ENCODE results near the gene IGSF21. TPM values are rescaled to one million over a fixed set of nuclear protein-coding genes. Genes with fewer than 3 reads are reported as not detected.

Gene IGSF21
- total RNA-seq, 4 donors from 2014 or later, result 0.11 to 2.6 (median 0.69) TPM

DNA sequence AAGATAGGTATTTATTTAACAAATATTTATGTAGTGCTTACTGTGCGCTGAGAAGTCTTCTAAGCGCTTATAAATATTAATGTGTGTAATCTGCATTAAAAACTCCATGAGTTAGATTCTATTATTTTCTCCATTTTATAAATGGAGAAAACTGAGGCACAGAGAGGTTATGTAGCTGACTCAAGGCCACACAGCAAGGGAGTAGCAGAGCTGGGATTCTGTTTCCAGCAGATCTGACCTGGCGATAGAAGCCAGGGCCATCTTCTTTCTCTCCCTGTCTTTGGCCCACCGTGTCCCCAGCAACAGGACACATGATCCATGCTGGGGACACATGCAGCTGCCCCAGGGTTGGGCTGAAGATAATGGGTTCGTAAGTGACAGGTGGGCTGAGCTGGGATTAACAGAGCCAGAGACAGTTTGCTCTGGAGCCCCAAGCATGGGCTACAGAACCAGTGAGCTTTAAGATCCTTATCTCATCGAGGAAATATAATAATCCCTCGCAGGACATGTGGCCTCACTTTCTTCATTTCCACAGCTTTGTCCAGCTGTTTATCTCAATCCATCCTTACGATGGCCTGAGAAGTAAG lies 30.3 kb downstream of the IGSF21 start:
- no peaks in the 10 kb centered on the region for H3K36me3 ChIP-seq
- intact Hi-C loops (cut with DNase I), result no loop called here
- no peak overlapping the region for H3K4me3 ChIP-seq (replicated peaks in 1 of 3)
- TF ChIP-seq, protein P1, sequence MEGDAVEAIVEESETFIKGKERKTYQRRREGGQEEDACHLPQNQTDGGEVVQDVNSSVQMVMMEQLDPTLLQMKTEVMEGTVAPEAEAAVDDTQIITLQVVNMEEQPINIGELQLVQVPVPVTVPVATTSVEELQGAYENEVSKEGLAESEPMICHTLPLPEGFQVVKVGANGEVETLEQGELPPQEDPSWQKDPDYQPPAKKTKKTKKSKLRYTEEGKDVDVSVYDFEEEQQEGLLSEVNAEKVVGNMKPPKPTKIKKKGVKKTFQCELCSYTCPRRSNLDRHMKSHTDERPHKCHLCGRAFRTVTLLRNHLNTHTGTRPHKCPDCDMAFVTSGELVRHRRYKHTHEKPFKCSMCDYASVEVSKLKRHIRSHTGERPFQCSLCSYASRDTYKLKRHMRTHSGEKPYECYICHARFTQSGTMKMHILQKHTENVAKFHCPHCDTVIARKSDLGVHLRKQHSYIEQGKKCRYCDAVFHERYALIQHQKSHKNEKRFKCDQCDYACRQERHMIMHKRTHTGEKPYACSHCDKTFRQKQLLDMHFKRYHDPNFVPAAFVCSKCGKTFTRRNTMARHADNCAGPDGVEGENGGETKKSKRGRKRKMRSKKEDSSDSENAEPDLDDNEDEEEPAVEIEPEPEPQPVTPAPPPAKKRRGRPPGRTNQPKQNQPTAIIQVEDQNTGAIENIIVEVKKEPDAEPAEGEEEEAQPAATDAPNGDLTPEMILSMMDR (IDR thresholded peaks at IDR 0.05), result no peak
- TF ChIP-seq POLR2A (IDR thresholded peaks at IDR 0.05), result no peak
- DNase-seq, result no peak
- 58 to 60% methylated on average over 8 of the region's 8 CpGs for WGBS, 2 donors
- H3K4me1 ChIP-seq, result no peaks in the 10 kb centered on the region
- no peaks in the 10 kb centered on the region for H3K9me3 ChIP-seq
- no peaks in the 10 kb centered on the region for H3K27me3 ChIP-seq
- no peak overlapping the region for H3K27ac ChIP-seq

DNA sequence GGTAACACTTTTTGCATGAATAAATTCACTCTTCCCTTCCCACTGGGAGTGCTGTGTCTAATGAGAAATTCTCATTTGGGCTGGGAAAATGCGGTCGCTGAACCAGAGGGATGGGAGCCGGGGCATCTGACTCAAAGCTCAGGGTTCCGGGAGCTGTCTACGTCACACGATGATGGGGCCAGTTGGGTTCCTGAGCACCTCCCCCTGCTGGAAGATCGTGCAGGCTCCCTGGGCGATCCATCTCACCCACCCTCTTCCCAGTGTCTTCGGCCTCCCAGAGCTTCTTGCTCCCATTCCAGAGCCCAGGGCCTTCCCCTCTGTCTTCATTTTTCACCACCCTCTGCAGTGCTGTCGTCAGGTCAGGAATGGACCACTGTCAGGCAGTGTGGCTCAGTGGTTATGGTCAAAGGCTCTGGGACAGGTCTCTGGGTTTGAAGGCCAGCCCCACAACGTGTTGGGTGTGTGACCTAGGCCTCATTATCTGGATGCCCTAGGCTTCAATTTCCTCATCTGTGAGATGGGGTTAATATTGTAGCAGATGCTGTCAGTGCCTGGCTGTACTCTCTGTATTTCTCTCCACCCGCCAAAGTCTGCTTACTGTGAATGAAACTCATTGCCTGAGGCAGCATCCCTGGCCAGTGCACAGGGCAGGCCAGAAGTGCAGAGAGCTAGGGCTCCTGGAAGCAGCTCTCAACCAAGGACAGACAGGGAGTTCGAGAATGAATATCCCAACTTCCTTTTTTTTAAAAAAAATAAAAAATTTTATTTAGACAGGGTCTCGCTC lies 31.8 kb downstream of the IGSF21 start:
- Histone ChIP-seq H3K9me3 (no peaks in the 10 kb centered on the region), H3K36me3 (no peaks in the 10 kb centered on the region), H3K27ac (no peak overlapping the region), H3K4me1 (no peaks in the 10 kb centered on the region), H3K27me3 (no peaks in the 10 kb centered on the region), H3K4me3 (replicated peaks in 1 of 3) (no peak overlapping the region)
- TF ChIP-seq POLR2A (IDR thresholded peaks at IDR 0.05), result no peak
- WGBS, 2 donors, result 49 to 62% methylated on average over 13 to 14 of the region's 14 CpGs
- intact Hi-C loops (cut with DNase I), result no loop called here
- no peak for DNase-seq

DNA sequence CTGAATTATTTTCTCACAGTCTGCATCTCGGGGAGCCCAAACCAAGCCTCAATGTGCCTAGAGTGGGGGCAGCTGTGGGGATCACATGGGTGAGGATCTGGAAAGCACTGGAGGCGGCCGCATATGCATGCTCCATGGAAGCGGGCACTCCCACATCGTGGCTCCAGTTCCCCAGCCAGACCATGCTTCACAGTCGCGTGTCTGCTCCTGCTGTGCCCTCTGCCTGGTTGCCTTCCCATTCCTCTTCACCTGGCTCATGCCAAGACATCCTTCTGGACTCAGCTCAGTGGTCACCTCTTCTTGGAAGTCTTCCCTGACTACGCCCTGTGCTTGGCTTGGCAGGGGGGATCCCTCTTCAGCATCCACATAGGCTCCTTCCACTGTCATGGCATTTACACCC lies 32.8 kb downstream of the IGSF21 start:
- Histone ChIP-seq H3K36me3 (no peaks in the 10 kb centered on the region), H3K27me3 (no peaks in the 10 kb centered on the region), H3K4me3 (replicated peaks in 1 of 3) (no peak overlapping the region), H3K4me1 (no peaks in the 10 kb centered on the region), H3K9me3 (no peaks in the 10 kb centered on the region), H3K27ac (no peak overlapping the region)
- TF ChIP-seq POLR2A (IDR thresholded peaks at IDR 0.05), result no peak
- TF ChIP-seq, protein P1 (IDR thresholded peaks at IDR 0.05), result no peak
- DNase-seq, result no peak
- intact Hi-C loops (cut with DNase I), result no loop called here
- WGBS, 2 donors, result 65 to 71% methylated on average over 8 of the region's 8 CpGs

DNA sequence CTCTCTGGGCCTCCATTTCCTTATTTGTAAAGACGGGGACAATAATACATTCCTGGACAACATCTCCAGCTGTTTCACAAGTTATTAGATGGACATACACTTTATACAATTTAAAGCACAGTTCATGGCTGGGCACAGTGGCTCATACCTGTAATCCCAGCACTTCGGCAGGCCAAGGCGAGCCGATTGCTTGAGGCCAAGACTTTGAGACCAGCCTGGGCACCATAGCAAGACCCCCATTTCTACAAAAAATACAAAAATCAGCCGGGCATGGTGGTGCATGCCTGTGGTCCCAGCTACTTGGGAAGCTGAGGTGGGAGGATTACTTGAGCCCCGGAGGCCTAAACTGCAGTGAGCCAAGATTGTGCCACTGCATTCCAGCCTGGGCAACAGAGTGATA lies 34.1 kb downstream of the IGSF21 start:
- Histone ChIP-seq H3K36me3 (no peaks in the 10 kb centered on the region), H3K27me3 (no peaks in the 10 kb centered on the region), H3K27ac (no peak overlapping the region), H3K4me1 (no peaks in the 10 kb centered on the region), H3K9me3 (no peaks in the 10 kb centered on the region), H3K4me3 (replicated peaks in 1 of 3) (no peak overlapping the region)
- TF ChIP-seq, protein P1 (IDR thresholded peaks at IDR 0.05), result no peak
- no peak for TF ChIP-seq POLR2A (IDR thresholded peaks at IDR 0.05)
- 85 to 89% methylated on average over 6 of the region's 6 CpGs for WGBS, 2 donors
- intact Hi-C loops (cut with DNase I), result no loop called here
- DNase-seq, result no peak

DNA sequence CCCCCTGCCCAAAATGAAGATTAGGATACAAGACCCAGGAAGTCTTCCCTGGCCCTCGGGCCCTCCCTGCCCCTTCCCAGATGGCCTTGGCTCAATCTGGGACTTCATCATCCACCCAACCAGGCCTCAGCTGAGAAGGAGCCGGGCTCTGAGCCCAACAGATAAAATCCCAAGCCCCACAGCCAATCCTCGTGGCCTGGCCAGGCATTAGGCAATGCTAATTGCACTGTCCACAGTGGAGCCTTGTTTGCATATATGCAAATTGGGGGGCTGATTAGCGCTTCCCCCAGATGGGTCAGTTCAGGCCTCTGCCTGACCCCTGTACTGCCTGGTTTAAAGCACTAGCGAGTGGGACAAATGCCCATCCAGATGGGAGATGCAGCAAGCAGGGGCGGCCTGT lies 34.9 kb downstream of the IGSF21 start:
- no peak overlapping the region for H3K27ac ChIP-seq
- DNase-seq, result no peak
- 84 to 85% methylated on average over 3 to 6 of the region's 6 CpGs for WGBS, 2 donors
- no peaks in the 10 kb centered on the region for H3K36me3 ChIP-seq
- H3K4me1 ChIP-seq, result no peaks in the 10 kb centered on the region
- no peaks in the 10 kb centered on the region for H3K27me3 ChIP-seq
- intact Hi-C loops (cut with DNase I), result no loop called here
- TF ChIP-seq, protein P1 (IDR thresholded peaks at IDR 0.05), result no peak
- TF ChIP-seq POLR2A (IDR thresholded peaks at IDR 0.05), result no peak
- no peak overlapping the region for H3K4me3 ChIP-seq (replicated peaks in 1 of 3)
- H3K9me3 ChIP-seq, result no peaks in the 10 kb centered on the region

Measured in thyroid gland (tissue), 4 donors.